HepG2 (cell line): ENCODE results near the gene DDTL. TPM values are rescaled to one million over a fixed set of nuclear protein-coding genes. Genes with fewer than 3 reads are reported as not detected.

Experiments used
- ATAC-seq: fragments of 200-7000 bp; cut with Tn5 transposase; 3 replicates; pipeline ENCODE4 v1.9.1; 2020; ENCODE audit warnings: mild to moderate bottlenecking, moderate library complexity
- BruUV-seq: library from RNA; stranded (reverse); fragments of 400-500 nt; replicated peaks from 2 replicates; lab custom pipeline; 2021; lab: Mats Ljungman, UMichigan
- CTCF ChIA-PET: fragments of 300-600 bp; formaldehyde crosslinking; extraction: SDS; loops from one replicate; lab custom pipeline; 2021; ENCODE audit warnings: low total read pairs, inconsistent platforms, low intra/inter-chr PET ratio; lab: Yijun Ruan, JAX
- POLR2A ChIA-PET: fragments of 350-600 bp; sonication (Branson Sonifier 250); formaldehyde crosslinking; loops from one replicate; lab custom pipeline; 2020; ENCODE audit warnings: antibody characterized with exemption, inconsistent platforms; lab: Yijun Ruan, JAX
- DNase-seq: peaks from one replicate; pipeline ENCODE4 v3.0.0-alpha.2; 2015; ENCODE audit warnings: low spot score
- FAIRE-seq: peaks from 3 replicates; lab custom pipeline; 2011; peaks lifted over from hg19 to GRCh38; lab: Jason Lieb, UNC
- H2AFZ ChIP-seq: one replicate; pipeline ENCODE4 v1.6.1; 2011; ENCODE audit warnings: low read length, inconsistent platforms
- H3K27ac ChIP-seq: fragments of 300-600 bp; 3 replicates; pipeline ENCODE4 v1.8.0; 2011; ENCODE audit warnings: mixed run types, mild to moderate bottlenecking, mixed read lengths, low read length, inconsistent platforms; ENCODE audit not compliant: insufficient read depth; ENCODE audit errors: extremely low read length
- H3K27me3 ChIP-seq, 2 experiments: fragments of 200-600 bp in 1 of 2; 2 replicates in 1 of 2; 3 replicates in 1 of 2; pipeline versions ENCODE4 v1.6.0 to v1.8.0; 2011; ENCODE audit warnings: low read length in 2 of 2, mild to moderate bottlenecking in 2 of 2, moderate library complexity in 2 of 2, inconsistent platforms in 1 of 2; ENCODE audit not compliant: insufficient read depth in 2 of 2, control insufficient read depth in 1 of 2
- H3K36me3 ChIP-seq, 2 experiments: fragments of 200-600 bp in 1 of 2; replicated peaks in 1 of 2; 2 replicates in 1 of 2; 3 replicates in 1 of 2; pipeline versions ENCODE4 v1.5.1 to v1.8.0; 2011; ENCODE audit warnings: low read length in 2 of 2, inconsistent platforms in 1 of 2; ENCODE audit not compliant: insufficient read depth in 2 of 2, control insufficient read depth in 1 of 2
- H3K4me1 ChIP-seq: 2 replicates; pipeline ENCODE4 v1.5.1; 2012; ENCODE audit warnings: low read length, inconsistent platforms; ENCODE audit not compliant: insufficient read depth
- H3K4me2 ChIP-seq: 2 replicates; pipeline ENCODE4 v1.6.0; 2011; ENCODE audit warnings: low read depth, low read length, inconsistent platforms
- H3K4me3 ChIP-seq, 3 experiments: fragments of 200-600 bp in 1 of 3; sonication (generic), shearing (Covaris generic) in 1 of 3; replicated peaks in 1 of 3; 2 replicates each; pipeline ENCODE4 v1.5.1; 2011 to 2016; ENCODE audit warnings: low read length in 3 of 3, inconsistent platforms in 2 of 3, low read depth in 2 of 3, mild to moderate bottlenecking in 2 of 3, control low read depth in 1 of 3, mixed read lengths in 1 of 3; ENCODE audit not compliant: insufficient read depth in 1 of 3
- H3K79me2 ChIP-seq: one replicate; pipeline ENCODE4 v1.6.1; 2011; ENCODE audit warnings: low read length, inconsistent platforms; ENCODE audit not compliant: insufficient read depth
- H3K9ac ChIP-seq: 2 replicates; pipeline ENCODE4 v1.6.0; 2011; ENCODE audit warnings: mild to moderate bottlenecking, low read depth, low read length, inconsistent platforms; ENCODE audit not compliant: insufficient read depth
- H3K9me3 ChIP-seq: 2 replicates; pipeline ENCODE4 v1.5.1; 2012; ENCODE audit warnings: mild to moderate bottlenecking, low read length
- H4K20me1 ChIP-seq: 2 replicates; pipeline ENCODE4 v1.6.0; 2011; ENCODE audit warnings: inconsistent platforms, mild to moderate bottlenecking, low read length, moderate library complexity; ENCODE audit not compliant: insufficient read depth
- CHD4 ChIP-seq: fragments of 200-600 bp; sonication (generic); IDR thresholded peaks from 2 replicates; pipeline ENCODE4 v1.7.0; 2017; ENCODE audit warnings: mild to moderate bottlenecking, low read length, borderline replicate concordance
- MBNL3 ChIP-seq: fragments of 250-450 bp; sonication (Bioruptor Pico); conservative IDR thresholded peaks from 2 replicates; pipeline ENCODE4 v1.8.0; 2022; ENCODE audit warnings: mild to moderate bottlenecking, inconsistent platforms
- MIER2 ChIP-seq: IDR thresholded peaks from 2 replicates; pipeline ENCODE4 v1.6.1; 2016; ENCODE audit warnings: missing biosample characterization, missing genetic modification reagents
- NFIC ChIP-seq: IDR thresholded peaks from 2 replicates; pipeline ENCODE4 v1.6.1; 2012; ENCODE audit warnings: mild to moderate bottlenecking, low read length, inconsistent platforms
- NPAS2 ChIP-seq: sonication (generic); formaldehyde crosslinking; IDR thresholded peaks from 2 replicates; pipeline ENCODE4 v1.8.0; 2022; ENCODE audit warnings: mild to moderate bottlenecking, missing genetic modification reagents, borderline replicate concordance
- POLR2A ChIP-seq, 2 experiments: IDR thresholded peaks; 2 replicates each; pipeline ENCODE4 v1.6.1; 2011; ENCODE audit warnings: low read depth in 2 of 2, low read length in 2 of 2, mild to moderate bottlenecking in 1 of 2, moderate library complexity in 1 of 2; ENCODE audit not compliant: insufficient read depth in 1 of 2
- SOX6 ChIP-seq, 2 experiments: fragments of 450-650 bp in 1 of 2; sonication (generic) in 1 of 2; formaldehyde crosslinking in 1 of 2; IDR thresholded peaks; 2 replicates each; pipeline versions ENCODE4 v1.4.0 to v1.6.1; 2017 to 2020; ENCODE audit warnings: antibody characterized with exemption in 1 of 2, mild to moderate bottlenecking in 1 of 2, missing genetic modification reagents in 1 of 2
- ZNF354B ChIP-seq: sonication (generic); formaldehyde crosslinking; IDR thresholded peaks from 2 replicates; pipeline ENCODE4 v1.8.0; 2022; ENCODE audit warnings: mild to moderate bottlenecking, missing genetic modification reagents
- ZNF670 ChIP-seq: sonication (generic); formaldehyde crosslinking; IDR thresholded peaks from 2 replicates; pipeline ENCODE4 v1.8.0; 2022; ENCODE audit warnings: mild to moderate bottlenecking, missing genetic modification reagents, borderline replicate concordance
- ZNF710 ChIP-seq: sonication (generic); formaldehyde crosslinking; IDR thresholded peaks from 2 replicates; pipeline ENCODE4 v1.5.0; 2020; ENCODE audit warnings: mild to moderate bottlenecking, missing genetic modification reagents, borderline replicate concordance
- ZNF761 ChIP-seq: sonication (generic); formaldehyde crosslinking; conservative IDR thresholded peaks from 2 replicates; pipeline ENCODE4 v1.4.0; 2020; ENCODE audit warnings: mild to moderate bottlenecking, missing genetic modification reagents
- WGBS: methylation state at CpG from one replicate; pipeline ENCODE4 v1.1.6; 2017; ENCODE audit warnings: low lambda C conversion rate; 5-methylcytosine and 5-hydroxymethylcytosine counted together
- in situ Hi-C: cut with HindIII; loops from 2 replicates; pipeline ENCODE4 v1.10.0; 2017; ENCODE audit warnings: low pct_unique_long_range_greater_than_20kb; ENCODE audit not compliant: extremely low pct_ligation_motif_present
- intact Hi-C: fragments of 100-400 bp; cut with micrococcal nuclease; formaldehyde crosslinking; loops from one replicate; pipeline ENCODE4 v1.10.0; 2022; ENCODE audit not compliant: unreplicated experiment
- polyA plus RNA-seq, 8 experiments: library from polyadenylated mRNA; depleted of rRNA in 3 of 8; stranded (reverse) in 7 of 8; unstranded in 1 of 8; fragments of >200 nt; fragmentation: Illumina TruSeq in 4 of 8; extraction: Trizol in 4 of 8; gene quantifications; 2 replicates each; pipeline versions ENCODE4 v1.2.1 to v1.2.3, GENCODE V29; 2011 to 2016; ENCODE audit warnings: low read depth in 4 of 8, missing spikeins in 1 of 8, mixed read lengths in 1 of 8; ENCODE audit not compliant: insufficient read depth in 1 of 8
- total RNA-seq, 5 experiments: library from RNA; depleted of rRNA; stranded (reverse); fragments of >200 nt; fragmentation: Illumina TruSeq; extraction: Trizol; gene quantifications; 2 replicates each; pipeline ENCODE4 v1.2.3, GENCODE V29; 2016; ENCODE audit warnings: low read depth in 1 of 5

Gene DDTL
- total and polyA plus RNA-seq, 2 of the 13 experiments (the other 11 are each of a cell fraction or from before 2014, with no cell fraction given) = 0.31 TPM; not detected in 1

- no peaks in the 10 kb centered on the region for H3K4me1 ChIP-seq
- CTCF ChIA-PET = no interaction called here
- no peak overlapping the region for H3K27ac ChIP-seq
- H3K27me3 ChIP-seq = no peaks in the 10 kb centered on the region
- peak in 1 of 2 experiments; percentile 29; a peak in 1 of 4 replicates for TF ChIP-seq POLR2A (IDR thresholded peaks at IDR 0.05; ENCODE audit: insufficient read depth in 1 of 2, low read depth in 2 of 2, low read length in 2 of 2)
- TF ChIP-seq ZNF761 (CRISPR knock-in tag) = no peak
- H2AFZ ChIP-seq = no peak overlapping the region
- intact Hi-C loops = no loop called here
- H3K4me3 ChIP-seq = no peak overlapping the region
- H3K9me3 ChIP-seq = no peaks in the 10 kb centered on the region
- no peak for ATAC-seq
- no peak for FAIRE-seq
- BruUV-seq = no TSS peak
- DNase-seq = no peak
- in situ Hi-C loops = loop anchor here (5.0 kb wide), 1 partner anchor 42 kb away; no protein-coding TSS in a partner anchor
- peaks cover 4 to 28% of the 10 kb centered on the region in 2 experiments for H3K36me3 ChIP-seq
- no peak overlapping the region for H3K4me2 ChIP-seq
- no peaks in the 10 kb centered on the region for H4K20me1 ChIP-seq
- H3K9ac ChIP-seq = no peak overlapping the region
- peaks cover 6% of the 10 kb centered on the region for H3K79me2 ChIP-seq
- POLR2A ChIA-PET = no interaction called here
- WGBS = 100% methylated on average over 2 of the region's 3 CpGs
Observed at GRCh38 chr22:23969071-23969470, 2.4 kb downstream of the DDTL start.

GRCh38 chr22:23970201-23970641, 3.5 kb downstream of the DDTL start:
- DNase-seq (no peak), FAIRE-seq (no peak), ATAC-seq (no peak)
- in situ Hi-C loops = no loop called here
- Histone ChIP-seq H3K36me3 (peaks cover 4 to 28% of the 10 kb centered on the region in 2 experiments), H3K9me3 (no peaks in the 10 kb centered on the region), H3K4me2 (no peak overlapping the region), H3K4me1 (no peaks in the 10 kb centered on the region), H3K27me3 (no peaks in the 10 kb centered on the region), H2AFZ (no peak overlapping the region), H4K20me1 (no peaks in the 10 kb centered on the region), H3K9ac (no peak overlapping the region), H3K27ac (no peak overlapping the region), H3K4me3 (no peak overlapping the region), H3K79me2 (peaks cover 6% of the 10 kb centered on the region)
- WGBS = 98% methylated on average over 5 of the region's 5 CpGs
- intact Hi-C loops = no loop called here
- CTCF ChIA-PET = no interaction called here
- POLR2A ChIA-PET = interaction anchor here (1.1 kb wide), 1 partner anchor 49 kb away, joined by 3 read pairs; no protein-coding TSS in a partner anchor
- no TSS peak for BruUV-seq
- no peak for TF ChIP-seq MBNL3 (CRISPR knock-in tag)
- no peak for TF ChIP-seq ZNF710 (CRISPR knock-in tag)
- TF ChIP-seq NPAS2 (CRISPR knock-in tag) = no peak
- TF ChIP-seq NFIC = no peak
- no peak for TF ChIP-seq CHD4
- no peak for TF ChIP-seq ZNF354B (CRISPR knock-in tag)
- no peak for TF ChIP-seq ZNF670 (CRISPR knock-in tag)
- TF ChIP-seq MIER2 (CRISPR knock-in tag) = no peak
- TF ChIP-seq SOX6 (IDR thresholded peaks at IDR 0.05) = no peak
- TF ChIP-seq SOX6 (CRISPR knock-in tag; IDR thresholded peaks at IDR 0.05) = no peak
